Activated naive CD4-positive, alpha-beta T cell treated with anti-CD3 and anti-CD28 coated beads, Interleukin-2, amount 50 U/mL, for 24 hours (primary cell): ENCODE measurements around the gene IFT22.
"Not testable (repeated sequence)": the region's sequence is repeated elsewhere in the genome, so short reads cannot be mapped to it uniquely, and the experiment has no call there.

Experiments used
- H3K27ac Mint-ChIP-seq: one replicate; pipeline ENCODE4 v1.8.0; 2021; ENCODE audit warnings: mild to moderate bottlenecking, mixed read lengths
- H3K27me3 Mint-ChIP-seq: one replicate; pipeline ENCODE4 v1.8.0; 2021; ENCODE audit warnings: mixed read lengths
- H3K36me3 Mint-ChIP-seq: one replicate; pipeline ENCODE4 v1.8.0; 2021; ENCODE audit warnings: mixed read lengths
- H3K4me1 Mint-ChIP-seq: one replicate; pipeline ENCODE4 v1.8.0; 2021; ENCODE audit warnings: mixed read lengths
- H3K4me3 Mint-ChIP-seq: one replicate; pipeline ENCODE4 v1.8.0; 2021; ENCODE audit warnings: mild to moderate bottlenecking, mixed read lengths
- H3K9me3 Mint-ChIP-seq: one replicate; pipeline ENCODE4 v1.8.0; 2021; ENCODE audit warnings: mixed read lengths

The IFT22 gene

GRCh38 chr7:101321491-101322401 lies at the start of gene IFT22:
TSS of gene IFT22 (minus strand) at chr7:101321812. CDS start at chr7:101321709, 103 bp downstream.
- no peaks in the 10 kb centered on the region for H3K36me3 Mint-ChIP-seq
- no peaks in the 10 kb centered on the region for H3K9me3 Mint-ChIP-seq
- H3K27ac Mint-ChIP-seq, result peak within 1 kb of the TSS; percentile 92
- no peaks in the 10 kb centered on the region for H3K27me3 Mint-ChIP-seq
- H3K4me1 Mint-ChIP-seq, result peaks cover 11% of the 10 kb centered on the region
- H3K4me3 Mint-ChIP-seq, result peak within 1 kb of the TSS; percentile 94

- Mint-ChIP-seq H3K4me1 (peaks cover 7% of the 10 kb centered on the region), H3K27ac (no peak overlapping the region), H3K36me3 (no peaks in the 10 kb centered on the region), H3K9me3 (no peaks in the 10 kb centered on the region), H3K4me3 (no peak overlapping the region), H3K27me3 (peaks cover 2% of the 10 kb centered on the region)
Measured at GRCh38 chr7:101370836-101371235, 49.2 kb upstream of the IFT22 start.

GRCh38 chr7:101368422-101369165 lies 47.0 kb upstream of the IFT22 start:
- Mint-ChIP-seq H3K4me3 (no peak overlapping the region), H3K4me1 (peaks cover 7% of the 10 kb centered on the region), H3K27ac (no peak overlapping the region), H3K27me3 (peaks cover 2% of the 10 kb centered on the region), H3K9me3 (no peaks in the 10 kb centered on the region), H3K36me3 (no peaks in the 10 kb centered on the region)

GRCh38 chr7:101367676-101368075 lies 46.1 kb upstream of the IFT22 start:
- Mint-ChIP-seq H3K9me3 (no peaks in the 10 kb centered on the region), H3K4me3 (no peak overlapping the region), H3K27me3 (peaks cover 2% of the 10 kb centered on the region), H3K4me1 (peaks cover 7% of the 10 kb centered on the region), H3K36me3 (no peaks in the 10 kb centered on the region), H3K27ac (no peak overlapping the region)

- H3K27ac Mint-ChIP-seq, result no peak overlapping the region
- H3K36me3 Mint-ChIP-seq, result no peaks in the 10 kb centered on the region
- peaks cover 10% of the 10 kb centered on the region for H3K27me3 Mint-ChIP-seq
- H3K4me3 Mint-ChIP-seq, result no peak overlapping the region
- peaks cover 7% of the 10 kb centered on the region for H3K4me1 Mint-ChIP-seq
- no peaks in the 10 kb centered on the region for H3K9me3 Mint-ChIP-seq
Measured at GRCh38 chr7:101365956-101366355, 44.3 kb upstream of the IFT22 start.

GRCh38 chr7:101363734-101364374 lies 42.2 kb upstream of the IFT22 start:
- Mint-ChIP-seq H3K27me3 (peaks cover 10% of the 10 kb centered on the region), H3K27ac (no peak overlapping the region), H3K36me3 (no peaks in the 10 kb centered on the region), H3K4me3 (peak overlapping the region; percentile 57), H3K4me1 (no peaks in the 10 kb centered on the region), H3K9me3 (no peaks in the 10 kb centered on the region)

GRCh38 chr7:101363196-101363733 lies 41.7 kb upstream of the IFT22 start:
- H3K27me3 Mint-ChIP-seq, result peaks cover 10% of the 10 kb centered on the region
- H3K4me3 Mint-ChIP-seq, result no peak overlapping the region
- H3K9me3 Mint-ChIP-seq, result no peaks in the 10 kb centered on the region
- H3K36me3 Mint-ChIP-seq, result no peaks in the 10 kb centered on the region
- H3K4me1 Mint-ChIP-seq, result no peaks in the 10 kb centered on the region
- no peak overlapping the region for H3K27ac Mint-ChIP-seq

GRCh38 chr7:101362334-101363195 lies 41.0 kb upstream of the IFT22 start, which contains the start of gene COL26A1:
TSS of gene COL26A1 (plus strand) at chr7:101362875. CDS start at chr7:101363033, 158 bp downstream.
- Mint-ChIP-seq H3K4me1 (no peaks in the 10 kb centered on the region), H3K9me3 (no peaks in the 10 kb centered on the region), H3K27me3 (peaks cover 10% of the 10 kb centered on the region), H3K27ac (no peak within 1 kb of the TSS), H3K36me3 (no peaks in the 10 kb centered on the region), H3K4me3 (peak within 1 kb of the TSS; percentile 36)

- H3K9me3 Mint-ChIP-seq, result no peaks in the 10 kb centered on the region
- H3K4me3 Mint-ChIP-seq, result no peak overlapping the region
- H3K36me3 Mint-ChIP-seq, result no peaks in the 10 kb centered on the region
- H3K27ac Mint-ChIP-seq, result no peak overlapping the region
- peaks cover 11% of the 10 kb centered on the region for H3K27me3 Mint-ChIP-seq
- peaks cover 5% of the 10 kb centered on the region for H3K4me1 Mint-ChIP-seq
Measured at GRCh38 chr7:101357433-101357832, 35.8 kb upstream of the IFT22 start.

GRCh38 chr7:101352920-101353308 lies 31.3 kb upstream of the IFT22 start:
- Mint-ChIP-seq H3K4me3 (no peak overlapping the region), H3K36me3 (no peaks in the 10 kb centered on the region), H3K9me3 (no peaks in the 10 kb centered on the region), H3K4me1 (peaks cover 10% of the 10 kb centered on the region), H3K27ac (no peak overlapping the region), H3K27me3 (peaks cover 4% of the 10 kb centered on the region)

GRCh38 chr7:101349300-101349699 lies 27.7 kb upstream of the IFT22 start:
- not testable (repeated sequence) for H3K4me3 Mint-ChIP-seq, H3K27ac Mint-ChIP-seq, H3K9me3 Mint-ChIP-seq, H3K27me3 Mint-ChIP-seq, H3K4me1 Mint-ChIP-seq, H3K36me3 Mint-ChIP-seq

- not testable (repeated sequence) for H3K36me3 Mint-ChIP-seq, H3K27me3 Mint-ChIP-seq, H3K27ac Mint-ChIP-seq, H3K4me1 Mint-ChIP-seq, H3K4me3 Mint-ChIP-seq, H3K9me3 Mint-ChIP-seq
Measured at GRCh38 chr7:101348456-101349067, 26.9 kb upstream of the IFT22 start.

GRCh38 chr7:101347477-101347876 lies 25.9 kb upstream of the IFT22 start:
- Mint-ChIP-seq H3K27ac (no peak overlapping the region), H3K4me3 (no peak overlapping the region), H3K9me3 (no peaks in the 10 kb centered on the region), H3K4me1 (peaks cover 6% of the 10 kb centered on the region), H3K27me3 (peaks cover 2% of the 10 kb centered on the region), H3K36me3 (no peaks in the 10 kb centered on the region)

GRCh38 chr7:101342892-101343291 lies 21.3 kb upstream of the IFT22 start:
- Mint-ChIP-seq H3K4me1 (no peaks in the 10 kb centered on the region), H3K9me3 (no peaks in the 10 kb centered on the region), H3K27ac (no peak overlapping the region), H3K36me3 (no peaks in the 10 kb centered on the region), H3K4me3 (no peak overlapping the region), H3K27me3 (no peaks in the 10 kb centered on the region)
